ENCODE measurements around the gene SPCS1. TPM values are rescaled to one million over a fixed set of nuclear protein-coding genes. Genes with fewer than 3 reads are reported as not detected.

SPCS1 gene

Small RNA genes lying within 50 kb of the gene (small RNA-seq; reads per million reads assigned to genes)
- gene AC006254.2 (ENCODE audit: insufficient read depth), result not detected
- gene RF00569 (ENCODE audit: insufficient read depth), result 4,080 reads per million, percentile 99 among the genes with 10 or more reads in this experiment
- not detected for gene RF01183 (ENCODE audit: insufficient read depth)
- gene SNORD19 (ENCODE audit: insufficient read depth), result 2.7 reads per million, percentile 38 among the genes with 10 or more reads in this experiment
- gene SNORD19B (ENCODE audit: insufficient read depth), result not detected
- gene SNORD69 (ENCODE audit: insufficient read depth), result 1,970 reads per million, percentile 99 among the genes with 10 or more reads in this experiment
